ENCODE measurements around the gene SUN2. TPM values are rescaled to one million over a fixed set of nuclear protein-coding genes. Genes with fewer than 3 reads are reported as not detected.
A peak's percentile ranks its signal among the peaks of the same experiment; 100 is the strongest.

The SUN2 gene
- total and polyA plus RNA-seq, 2 of the 13 experiments (the other 11 are each of a cell fraction or from before 2014, with no cell fraction given) = 45.6 to 56.6 TPM

DNA sequence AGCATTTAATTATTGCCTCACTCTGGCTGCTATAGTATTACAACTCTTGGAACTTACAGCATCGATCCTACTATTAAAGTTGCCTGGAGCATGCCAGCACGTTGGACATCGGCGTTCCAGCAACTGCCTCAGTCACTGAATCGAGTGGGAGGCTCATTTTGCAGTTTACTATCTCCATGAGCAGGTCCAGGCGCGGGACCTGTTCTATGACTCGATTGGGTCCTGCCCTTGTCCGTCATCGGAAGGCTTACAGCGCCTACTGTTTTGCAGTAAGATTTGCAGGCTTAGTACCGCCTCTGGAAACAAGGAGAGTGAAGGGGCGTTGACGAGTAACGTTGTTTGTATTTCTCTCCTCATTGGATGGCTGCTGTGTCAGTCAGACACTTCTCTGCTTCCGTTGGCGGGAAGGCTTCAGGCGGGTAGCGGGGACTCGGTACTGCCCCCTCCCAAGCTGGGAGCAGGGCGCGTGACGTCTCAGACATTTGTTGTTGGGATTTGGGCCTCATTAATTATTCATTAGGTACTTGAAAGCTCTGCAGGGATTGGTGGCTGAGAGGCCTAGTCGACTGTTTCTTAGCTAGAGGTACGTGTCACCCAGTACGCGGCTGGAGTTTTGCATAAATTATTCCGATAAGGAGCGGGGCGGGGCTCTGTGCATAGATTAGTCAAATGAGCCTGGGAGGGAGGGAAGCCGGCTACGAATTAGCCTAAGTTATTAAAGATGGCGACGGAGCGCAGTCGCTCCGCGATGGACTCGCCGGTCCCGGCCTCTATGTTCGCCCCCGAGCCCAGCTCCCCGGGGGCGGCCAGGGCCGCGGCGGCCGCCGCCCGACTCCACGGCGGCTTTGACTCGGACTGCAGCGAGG, 50.3 kb downstream of the SUN2 start, which contains the start of gene GTPBP1 (continued):
- TF ChIP-seq, protein P1, sequence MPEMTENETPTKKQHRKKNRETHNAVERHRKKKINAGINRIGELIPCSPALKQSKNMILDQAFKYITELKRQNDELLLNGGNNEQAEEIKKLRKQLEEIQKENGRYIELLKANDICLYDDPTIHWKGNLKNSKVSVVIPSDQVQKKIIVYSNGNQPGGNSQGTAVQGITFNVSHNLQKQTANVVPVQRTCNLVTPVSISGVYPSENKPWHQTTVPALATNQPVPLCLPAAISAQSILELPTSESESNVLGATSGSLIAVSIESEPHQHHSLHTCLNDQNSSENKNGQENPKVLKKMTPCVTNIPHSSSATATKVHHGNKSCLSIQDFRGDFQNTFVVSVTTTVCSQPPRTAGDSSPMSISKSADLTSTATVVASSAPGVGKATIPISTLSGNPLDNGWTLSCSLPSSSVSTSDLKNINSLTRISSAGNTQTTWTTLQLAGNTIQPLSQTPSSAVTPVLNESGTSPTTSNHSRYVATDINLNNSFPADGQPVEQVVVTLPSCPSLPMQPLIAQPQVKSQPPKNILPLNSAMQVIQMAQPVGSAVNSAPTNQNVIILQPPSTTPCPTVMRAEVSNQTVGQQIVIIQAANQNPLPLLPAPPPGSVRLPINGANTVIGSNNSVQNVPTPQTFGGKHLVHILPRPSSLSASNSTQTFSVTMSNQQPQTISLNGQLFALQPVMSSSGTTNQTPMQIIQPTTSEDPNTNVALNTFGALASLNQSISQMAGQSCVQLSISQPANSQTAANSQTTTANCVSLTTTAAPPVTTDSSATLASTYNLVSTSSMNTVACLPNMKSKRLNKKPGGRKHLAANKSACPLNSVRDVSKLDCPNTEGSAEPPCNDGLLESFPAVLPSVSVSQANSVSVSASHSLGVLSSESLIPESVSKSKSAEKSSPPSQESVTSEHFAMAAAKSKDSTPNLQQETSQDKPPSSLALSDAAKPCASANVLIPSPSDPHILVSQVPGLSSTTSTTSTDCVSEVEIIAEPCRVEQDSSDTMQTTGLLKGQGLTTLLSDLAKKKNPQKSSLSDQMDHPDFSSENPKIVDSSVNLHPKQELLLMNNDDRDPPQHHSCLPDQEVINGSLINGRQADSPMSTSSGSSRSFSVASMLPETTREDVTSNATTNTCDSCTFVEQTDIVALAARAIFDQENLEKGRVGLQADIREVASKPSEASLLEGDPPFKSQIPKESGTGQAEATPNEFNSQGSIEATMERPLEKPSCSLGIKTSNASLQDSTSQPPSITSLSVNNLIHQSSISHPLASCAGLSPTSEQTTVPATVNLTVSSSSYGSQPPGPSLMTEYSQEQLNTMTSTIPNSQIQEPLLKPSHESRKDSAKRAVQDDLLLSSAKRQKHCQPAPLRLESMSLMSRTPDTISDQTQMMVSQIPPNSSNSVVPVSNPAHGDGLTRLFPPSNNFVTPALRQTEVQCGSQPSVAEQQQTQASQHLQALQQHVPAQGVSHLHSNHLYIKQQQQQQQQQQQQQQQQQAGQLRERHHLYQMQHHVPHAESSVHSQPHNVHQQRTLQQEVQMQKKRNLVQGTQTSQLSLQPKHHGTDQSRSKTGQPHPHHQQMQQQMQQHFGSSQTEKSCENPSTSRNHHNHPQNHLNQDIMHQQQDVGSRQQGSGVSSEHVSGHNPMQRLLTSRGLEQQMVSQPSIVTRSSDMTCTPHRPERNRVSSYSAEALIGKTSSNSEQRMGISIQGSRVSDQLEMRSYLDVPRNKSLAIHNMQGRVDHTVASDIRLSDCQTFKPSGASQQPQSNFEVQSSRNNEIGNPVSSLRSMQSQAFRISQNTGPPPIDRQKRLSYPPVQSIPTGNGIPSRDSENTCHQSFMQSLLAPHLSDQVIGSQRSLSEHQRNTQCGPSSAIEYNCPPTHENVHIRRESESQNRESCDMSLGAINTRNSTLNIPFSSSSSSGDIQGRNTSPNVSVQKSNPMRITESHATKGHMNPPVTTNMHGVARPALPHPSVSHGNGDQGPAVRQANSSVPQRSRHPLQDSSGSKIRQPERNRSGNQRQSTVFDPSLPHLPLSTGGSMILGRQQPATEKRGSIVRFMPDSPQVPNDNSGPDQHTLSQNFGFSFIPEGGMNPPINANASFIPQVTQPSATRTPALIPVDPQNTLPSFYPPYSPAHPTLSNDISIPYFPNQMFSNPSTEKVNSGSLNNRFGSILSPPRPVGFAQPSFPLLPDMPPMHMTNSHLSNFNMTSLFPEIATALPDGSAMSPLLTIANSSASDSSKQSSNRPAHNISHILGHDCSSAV (CRISPR knock-in tag; IDR thresholded peaks at IDR 0.05; ENCODE audit: borderline replicate concordance) = no peak
- TF ChIP-seq REXO4 (CRISPR knock-in tag; IDR thresholded peaks at IDR 0.05; ENCODE audit: borderline replicate concordance) (no peak), THYN1 (CRISPR knock-in tag; IDR thresholded peaks at IDR 0.05; ENCODE audit: borderline replicate concordance, low read depth) (no peak), GABPB1 (CRISPR knock-in tag; IDR thresholded peaks at IDR 0.05) (peak; percentile 38; the same call in 1 of the 2 replicates), SMYD3 (CRISPR knock-in tag; IDR thresholded peaks at IDR 0.05) (no peak), XBP1 (CRISPR knock-in tag; IDR thresholded peaks at IDR 0.05) (0 out of 2 replicates have a peak, but pooled peaks have one; percentile 78), ARNT2 (CRISPR knock-in tag; IDR thresholded peaks at IDR 0.05; ENCODE audit: low read depth) (0 out of 2 replicates have a peak, but pooled peaks have one; percentile 56)
- TF ChIP-seq, protein P2, sequence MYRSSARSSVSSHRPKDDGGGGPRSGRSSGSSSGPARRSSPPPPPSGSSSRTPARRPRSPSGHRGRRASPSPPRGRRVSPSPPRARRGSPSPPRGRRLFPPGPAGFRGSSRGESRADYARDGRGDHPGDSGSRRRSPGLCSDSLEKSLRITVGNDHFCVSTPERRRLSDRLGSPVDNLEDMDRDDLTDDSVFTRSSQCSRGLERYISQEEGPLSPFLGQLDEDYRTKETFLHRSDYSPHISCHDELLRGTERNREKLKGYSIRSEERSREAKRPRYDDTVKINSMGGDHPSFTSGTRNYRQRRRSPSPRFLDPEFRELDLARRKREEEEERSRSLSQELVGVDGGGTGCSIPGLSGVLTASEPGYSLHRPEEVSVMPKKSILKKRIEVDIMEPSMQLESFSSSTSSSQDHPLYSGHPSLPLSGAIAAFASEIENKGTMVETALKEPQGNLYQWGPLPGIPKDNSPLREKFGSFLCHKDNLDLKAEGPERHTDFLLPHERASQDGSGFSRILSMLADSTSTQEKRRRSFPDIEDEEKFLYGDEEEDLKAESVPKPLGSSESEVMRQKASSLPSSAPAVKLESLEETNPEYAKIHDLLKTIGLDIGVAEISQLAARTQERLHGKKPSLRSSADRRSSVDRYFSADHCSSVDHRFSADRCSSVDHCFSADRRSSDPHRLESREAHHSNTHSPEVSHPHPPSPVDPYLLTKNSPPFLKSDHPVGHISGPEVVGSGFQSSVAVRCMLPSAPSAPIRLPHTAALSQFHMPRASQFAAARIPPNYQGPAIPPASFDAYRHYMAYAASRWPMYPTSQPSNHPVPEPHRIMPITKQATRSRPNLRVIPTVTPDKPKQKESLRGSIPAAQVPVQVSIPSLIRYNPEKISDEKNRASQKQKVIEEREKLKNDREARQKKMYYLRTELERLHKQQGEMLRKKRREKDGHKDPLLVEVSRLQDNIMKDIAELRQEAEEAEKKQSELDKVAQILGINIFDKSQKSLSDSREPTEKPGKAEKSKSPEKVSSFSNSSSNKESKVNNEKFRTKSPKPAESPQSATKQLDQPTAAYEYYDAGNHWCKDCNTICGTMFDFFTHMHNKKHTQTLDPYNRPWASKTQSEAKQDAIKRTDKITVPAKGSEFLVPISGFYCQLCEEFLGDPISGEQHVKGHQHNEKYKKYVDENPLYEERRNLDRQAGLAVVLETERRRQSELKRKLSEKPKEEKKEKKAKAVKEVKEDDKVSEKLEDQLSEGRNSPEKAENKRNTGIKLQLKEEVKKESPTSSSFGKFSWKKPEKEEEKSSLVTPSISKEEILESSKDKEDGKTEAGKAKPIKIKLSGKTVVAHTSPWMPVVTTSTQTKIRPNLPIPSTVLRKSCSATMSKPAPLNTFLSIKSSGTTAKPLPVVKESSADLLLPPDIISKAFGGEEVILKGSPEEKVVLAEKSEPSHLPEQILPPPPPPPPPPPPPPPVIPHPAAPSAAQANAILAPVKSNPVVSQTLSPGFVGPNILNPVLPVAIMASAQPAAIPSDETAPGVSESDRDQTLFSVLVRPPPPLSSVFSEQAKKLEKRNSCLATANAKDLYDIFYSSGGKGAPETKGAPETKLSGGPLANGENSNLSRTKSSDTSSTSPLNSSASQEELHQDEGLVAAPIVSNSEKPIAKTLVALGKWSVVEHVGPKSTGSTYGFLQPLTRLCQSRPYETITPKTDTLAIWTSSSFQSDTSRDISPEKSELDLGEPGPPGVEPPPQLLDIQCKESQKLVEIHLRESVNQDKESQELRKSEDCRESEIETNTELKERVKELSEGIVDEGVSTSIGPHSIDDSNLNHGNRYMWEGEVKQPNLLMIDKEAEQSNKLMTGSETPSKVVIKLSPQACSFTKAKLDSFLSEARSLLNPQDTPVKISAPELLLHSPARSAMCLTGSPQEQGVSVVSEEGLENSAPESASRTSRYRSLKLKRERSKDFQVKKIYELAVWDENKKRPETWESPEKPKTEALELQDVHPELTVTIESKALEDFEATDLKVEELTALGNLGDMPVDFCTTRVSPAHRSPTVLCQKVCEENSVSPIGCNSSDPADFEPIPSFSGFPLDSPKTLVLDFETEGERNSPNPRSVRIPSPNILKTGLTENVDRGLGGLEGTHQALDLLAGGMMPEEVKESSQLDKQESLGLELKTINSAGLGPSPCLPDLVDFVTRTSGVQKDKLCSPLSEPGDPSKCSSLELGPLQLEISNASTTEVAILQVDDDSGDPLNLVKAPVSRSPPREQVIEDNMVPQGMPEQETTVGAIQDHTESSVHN (CRISPR knock-in tag; IDR thresholded peaks at IDR 0.05) = no peak
- TF ChIP-seq, protein P3, sequence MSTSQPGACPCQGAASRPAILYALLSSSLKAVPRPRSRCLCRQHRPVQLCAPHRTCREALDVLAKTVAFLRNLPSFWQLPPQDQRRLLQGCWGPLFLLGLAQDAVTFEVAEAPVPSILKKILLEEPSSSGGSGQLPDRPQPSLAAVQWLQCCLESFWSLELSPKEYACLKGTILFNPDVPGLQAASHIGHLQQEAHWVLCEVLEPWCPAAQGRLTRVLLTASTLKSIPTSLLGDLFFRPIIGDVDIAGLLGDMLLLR (CRISPR knock-in tag; IDR thresholded peaks at IDR 0.05) = no peak

All from HepG2 (cell line).